GM19468 (cell line): Measurements from ENCODE around the gene ZNF672.
"Not testable (repeated sequence)": the region's sequence is repeated elsewhere in the genome, so short reads cannot be mapped to it uniquely, and the experiment has no call there.

Source experiments
- ATAC-seq: cut with Tn5 transposase; IDR thresholded peaks from one replicate; pipeline ENCODE4 v1.9.1; 2021; ENCODE audit warnings: mild to moderate bottlenecking, moderate library complexity, moderate number of reproducible peaks; ENCODE audit not compliant: unreplicated experiment; ENCODE audit errors: extremely low read depth

ZNF672 gene

GRCh38 chr1:248837781-248838356, at the start of gene ZNF672:
Gene ZNF672, plus strand, starts transcription at chr1:248838224. Its CDS starts 9,051 bp downstream, at chr1:248847275.
- peak; percentile 74 for ATAC-seq

GRCh38 chr1:248788327-248788726, 49.7 kb upstream of the ZNF672 start:
- ATAC-seq = no peak

DNA sequence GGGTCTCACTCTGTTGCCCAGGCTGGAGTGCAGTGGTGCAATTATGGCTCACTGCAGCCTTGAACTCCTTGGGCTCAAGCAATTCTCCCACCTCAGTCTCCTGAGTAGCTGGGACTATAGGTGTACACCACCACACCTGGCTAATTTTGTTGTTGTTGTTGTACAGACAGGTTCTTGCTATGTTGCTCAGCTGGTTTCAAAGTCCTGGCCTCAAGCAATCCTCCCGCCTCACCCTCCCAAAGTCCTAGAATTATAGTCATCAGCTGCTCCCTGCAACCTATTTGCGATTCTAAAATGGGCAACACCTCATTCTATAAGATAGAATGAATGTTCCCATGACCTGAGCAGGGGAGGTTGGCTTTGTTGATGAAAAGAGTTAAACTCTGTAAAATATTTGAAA, 48.7 kb upstream of the ZNF672 start:
- not testable (repeated sequence) for ATAC-seq

- no peak for ATAC-seq
These were observed 47.6 kb upstream of the ZNF672 start for GRCh38 chr1:248790456-248790855.

DNA sequence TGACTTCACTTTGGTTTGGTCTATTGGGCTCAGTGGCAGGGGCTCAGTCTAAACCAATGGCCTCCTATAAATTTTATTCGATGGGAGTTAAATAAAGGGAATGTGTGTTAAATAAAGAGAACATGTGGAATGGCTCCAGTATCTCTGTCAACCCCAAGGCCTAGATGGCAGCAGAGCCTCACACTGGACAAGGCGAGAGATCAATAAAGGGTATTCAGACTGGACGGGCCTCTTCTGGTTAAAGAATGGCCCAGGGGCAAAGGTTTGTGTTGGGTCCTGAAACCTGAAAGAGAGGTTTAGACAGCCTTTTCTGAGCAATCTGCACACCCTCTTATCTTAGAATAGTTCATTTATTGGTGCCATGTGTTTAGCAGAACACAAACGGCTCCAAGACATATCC, 47.0 kb upstream of the ZNF672 start:
- ATAC-seq = no peak

DNA sequence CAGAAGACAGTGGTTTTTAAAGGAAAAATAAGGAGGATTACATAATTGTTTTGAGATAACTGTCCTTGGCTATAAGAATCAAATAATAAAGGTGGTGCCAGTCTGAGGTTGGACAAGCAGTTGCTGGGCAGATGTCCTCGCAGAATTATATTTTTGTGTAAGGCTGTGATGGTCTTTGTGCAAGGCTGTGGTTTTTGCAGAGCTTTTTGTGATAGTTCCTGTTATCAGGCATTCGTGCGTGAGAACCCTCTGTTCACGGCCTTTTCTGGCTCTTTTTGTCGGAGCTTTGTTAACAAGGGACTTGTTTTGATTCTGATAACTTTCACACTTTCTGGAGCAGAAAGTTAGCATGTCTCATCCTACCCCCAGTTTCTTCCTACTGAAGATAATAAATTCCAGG, 45.7 kb upstream of the ZNF672 start:
- no peak for ATAC-seq

- ATAC-seq = peak; percentile 93
These were observed 44.4 kb upstream of the ZNF672 start for GRCh38 chr1:248793592-248793991.

GRCh38 chr1:248794663-248795062, 43.4 kb upstream of the ZNF672 start:
- ATAC-seq = not testable (repeated sequence)

DNA sequence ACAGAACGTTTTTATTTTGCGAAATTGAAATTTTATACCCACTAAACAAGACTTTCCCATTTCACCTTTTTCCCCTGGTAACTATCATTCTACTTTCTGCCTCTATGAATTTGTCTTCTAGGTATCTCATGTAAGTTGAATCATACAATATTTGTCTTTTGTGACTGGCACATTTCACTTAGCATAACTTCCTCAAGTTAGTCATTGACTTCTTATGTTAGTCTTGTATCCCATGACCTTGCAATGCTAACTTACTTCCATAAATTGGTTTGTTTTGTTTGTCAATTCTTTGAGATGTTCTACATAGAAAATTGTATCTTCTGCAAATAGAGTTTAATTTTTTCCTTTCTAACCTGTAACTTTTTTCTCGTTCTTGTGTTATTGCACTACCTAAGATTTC, 39.2 kb upstream of the ZNF672 start:
- no peak for ATAC-seq

- no peak for ATAC-seq
These were observed 37.6 kb upstream of the ZNF672 start for GRCh38 chr1:248800459-248800858.

GRCh38 chr1:248802454-248802853, 35.6 kb upstream of the ZNF672 start:
- ATAC-seq = no peak

DNA sequence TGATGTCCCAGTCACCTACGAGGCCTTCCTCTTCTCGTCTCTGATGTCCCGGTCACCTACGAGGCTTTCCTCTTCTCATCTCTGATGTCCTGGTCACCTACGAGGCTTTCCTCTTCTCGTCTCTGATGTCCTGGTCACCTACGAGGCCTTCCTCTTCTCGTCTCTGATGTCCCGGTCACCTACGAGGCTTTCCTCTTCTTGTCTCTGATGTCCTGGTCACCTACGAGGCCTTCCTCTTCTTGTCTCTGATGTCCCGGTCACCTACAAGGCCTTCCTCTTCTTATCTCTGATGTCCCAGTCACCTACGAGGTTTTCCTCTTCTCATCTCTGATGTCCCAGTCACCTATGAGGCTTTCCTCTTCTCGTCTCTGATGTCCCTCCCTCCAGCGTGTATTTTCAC, 34.5 kb upstream of the ZNF672 start:
- not testable (repeated sequence) for ATAC-seq

- peak; percentile 83 for ATAC-seq
These were observed 33.0 kb upstream of the ZNF672 start for GRCh38 chr1:248804771-248805681.

DNA sequence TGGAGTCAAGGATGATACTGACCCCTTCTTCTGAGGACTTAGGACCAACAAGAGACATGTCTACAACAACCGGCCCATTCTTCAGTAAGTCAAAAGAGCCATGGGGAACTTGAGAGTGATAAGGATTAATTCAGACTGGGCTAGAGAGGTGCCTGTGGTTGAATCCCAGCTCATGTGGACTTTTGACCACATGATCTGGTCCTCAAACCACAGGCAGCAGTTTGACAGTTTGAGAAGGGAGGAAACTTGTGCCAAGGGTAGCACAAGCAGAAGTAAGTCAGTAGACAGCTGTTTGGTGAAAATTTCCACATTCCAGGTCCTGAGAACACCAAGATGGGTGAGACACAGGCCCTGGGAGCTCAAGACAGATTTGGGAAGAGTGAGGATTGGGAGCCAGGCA, 32.1 kb upstream of the ZNF672 start:
- no peak for ATAC-seq

GRCh38 chr1:248807067-248807737, 30.8 kb upstream of the ZNF672 start:
- peak; percentile 30 for ATAC-seq

DNA sequence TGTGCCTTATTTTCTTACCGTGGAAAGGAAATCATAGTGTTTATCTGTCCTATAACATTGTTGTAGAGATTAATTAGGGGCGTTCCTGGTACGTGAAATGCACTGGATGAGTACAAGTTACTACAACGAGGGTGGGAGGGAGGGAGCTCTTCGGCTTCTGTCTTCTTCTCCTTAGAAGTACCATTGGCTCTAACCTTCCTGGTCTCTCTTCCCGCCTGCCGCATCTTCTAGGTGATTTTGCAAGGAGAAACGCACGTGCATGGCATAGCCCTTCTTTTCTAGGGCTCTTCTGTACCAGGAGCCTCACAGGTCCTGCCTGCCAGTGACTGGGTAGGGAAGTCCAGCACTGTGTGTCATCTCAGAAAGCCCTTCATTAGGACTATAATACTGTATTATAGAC, 29.1 kb upstream of the ZNF672 start:
- no peak for ATAC-seq

GRCh38 chr1:248810000-248810726, 27.9 kb upstream of the ZNF672 start:
- ATAC-seq = no peak

DNA sequence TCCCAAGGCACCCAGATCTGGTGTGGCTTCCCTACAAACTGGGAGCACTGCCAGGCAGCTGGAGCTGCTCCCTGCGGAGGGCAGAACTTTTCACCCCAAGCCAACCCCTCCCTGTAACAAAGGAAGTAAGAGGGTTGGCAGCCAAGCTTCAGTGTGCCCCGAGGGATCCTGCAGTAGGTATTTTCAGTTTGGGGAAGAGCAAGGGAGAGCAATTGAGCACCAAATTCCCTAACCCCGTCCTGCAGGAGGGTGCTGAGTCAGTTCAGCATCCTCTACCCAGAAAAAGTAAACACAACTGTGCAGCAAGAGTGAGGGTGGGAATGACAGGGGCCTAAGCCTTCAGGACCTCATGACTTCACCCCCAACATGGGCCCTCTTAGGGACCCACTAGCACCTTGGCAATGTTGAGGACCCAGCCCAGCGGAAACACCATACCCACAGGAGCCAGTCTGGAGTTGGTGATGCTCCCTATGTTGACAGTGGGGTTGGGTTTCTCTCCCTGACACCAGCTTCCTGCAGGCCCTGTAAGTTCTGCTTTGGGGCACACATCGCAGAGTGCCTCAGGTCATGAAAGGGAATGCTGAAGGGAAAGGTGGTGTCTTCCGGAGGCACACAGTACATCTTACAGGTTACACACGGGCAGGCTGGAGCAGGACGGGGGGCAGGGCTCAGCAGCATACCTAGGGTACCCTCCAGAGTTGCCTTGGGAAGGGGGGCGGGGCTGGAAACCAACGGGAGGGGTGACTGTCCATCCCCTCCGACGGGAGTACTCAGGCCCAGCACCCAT, 27.1 kb upstream of the ZNF672 start:
- ATAC-seq = no peak
